Measurements from ENCODE around the gene RNF151.
A peak's percentile ranks its signal among the peaks of the same experiment; 100 is the strongest.
"Not testable (repeated sequence)": the region's sequence is repeated elsewhere in the genome, so short reads cannot be mapped to it uniquely, and the experiment has no call there.

RNF151 gene

GRCh38 chr16:1966460-1966859 lies at the start of gene RNF151:
TSS of gene RNF151 (plus strand) at chr16:1966856. CDS start at chr16:1966882, 26 bp downstream.
- peak within 1 kb of the TSS; percentile 94 for H3K4me3 Mint-ChIP-seq
- H3K4me1 Mint-ChIP-seq, result peaks cover 49% of the 10 kb centered on the region
- ATAC-seq (replicated peaks; ENCODE audit: extremely low read depth, poor library complexity, severe bottlenecking) (no peak), DNase-seq (ENCODE audit: low spot score in 2 of 2) (no peak)
- H3K27ac Mint-ChIP-seq (ENCODE audit: low read depth), result peak within 1 kb of the TSS; percentile 99
- H3K9me3 Mint-ChIP-seq, result no peaks in the 10 kb centered on the region
- no peaks in the 10 kb centered on the region for H3K27me3 Mint-ChIP-seq
- H3K36me3 Mint-ChIP-seq (ENCODE audit: insufficient read depth), result peaks cover 44% of the 10 kb centered on the region

DNA sequence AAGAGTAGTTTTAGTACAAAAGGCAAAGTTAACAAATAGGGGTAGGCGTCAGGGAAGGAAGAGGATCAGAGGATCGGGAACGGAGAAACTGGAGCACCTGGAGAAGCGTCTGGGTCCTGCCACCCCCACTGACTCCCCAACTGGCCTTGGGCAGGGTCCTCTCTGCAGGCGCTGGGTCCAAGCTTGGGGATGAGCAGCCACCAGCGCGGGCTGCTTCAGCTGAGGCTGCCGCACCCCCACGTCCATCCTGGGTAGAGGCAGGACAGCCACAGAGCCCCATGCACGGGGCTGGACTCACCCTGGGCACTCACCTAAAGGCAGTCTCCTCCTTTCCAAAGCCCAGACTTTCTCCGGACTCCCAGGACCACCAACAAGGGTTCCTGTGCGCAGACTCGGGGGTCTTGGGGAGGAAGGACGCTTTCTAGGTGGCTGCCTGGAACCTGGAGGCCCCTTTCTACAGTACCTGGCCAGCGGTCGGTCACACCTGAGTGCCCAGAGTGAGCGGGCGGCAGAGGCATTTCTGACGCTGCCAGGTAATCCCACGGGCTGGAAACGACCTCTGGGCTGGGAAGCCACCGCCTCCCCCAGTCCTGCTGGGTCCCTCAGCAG lies 49.5 kb upstream of the RNF151 start:
- Mint-ChIP-seq H3K4me3 (no peak overlapping the region), H3K4me1 (no peaks in the 10 kb centered on the region), H3K9me3 (no peaks in the 10 kb centered on the region), H3K27ac (ENCODE audit: low read depth) (no peak overlapping the region), H3K36me3 (ENCODE audit: insufficient read depth) (peaks cover 4% of the 10 kb centered on the region), H3K27me3 (peaks cover 52% of the 10 kb centered on the region)
- DNase-seq (ENCODE audit: low spot score in 2 of 2) (no peak), ATAC-seq (replicated peaks; ENCODE audit: extremely low read depth, poor library complexity, severe bottlenecking) (no peak)

DNA sequence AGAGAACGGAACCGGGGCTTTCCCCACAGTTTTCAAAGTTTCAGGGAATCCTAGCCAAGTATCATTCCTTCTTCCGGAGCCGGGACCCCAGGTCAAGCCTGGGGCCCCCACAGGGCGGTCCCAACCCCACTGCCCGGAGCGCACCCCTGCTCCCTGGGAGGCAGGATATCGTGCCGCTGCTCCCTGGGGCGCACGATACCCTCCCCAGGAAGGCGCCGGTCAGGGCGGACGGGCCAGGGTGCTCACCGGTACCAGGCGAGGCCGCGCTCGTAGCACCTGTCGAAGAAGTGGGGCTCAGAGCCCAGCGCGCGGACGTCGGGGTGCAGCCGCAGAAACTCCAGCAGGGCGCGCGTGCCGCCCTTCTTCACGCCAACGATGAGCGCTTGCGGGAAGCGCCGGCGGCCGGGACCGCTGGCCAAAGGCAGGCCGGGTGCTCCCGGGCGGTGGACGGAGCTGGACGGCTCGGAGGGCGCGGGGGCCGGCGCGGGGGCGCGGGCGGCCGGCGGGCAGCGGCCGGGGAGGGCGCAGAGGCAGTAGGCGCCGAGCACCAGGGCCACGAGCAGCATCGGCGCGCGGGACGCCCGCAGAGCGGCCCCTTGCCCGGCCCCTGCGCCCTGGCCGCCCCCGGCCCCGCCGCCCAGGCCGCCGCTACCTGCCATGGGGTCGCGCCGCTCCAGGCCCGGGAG lies 48.8 kb upstream of the RNF151 start:
- ATAC-seq (replicated peaks; ENCODE audit: extremely low read depth, poor library complexity, severe bottlenecking) (no peak), DNase-seq (ENCODE audit: low spot score in 2 of 2) (no peak)
- Mint-ChIP-seq H3K4me1 (no peaks in the 10 kb centered on the region), H3K9me3 (no peaks in the 10 kb centered on the region), H3K36me3 (ENCODE audit: insufficient read depth) (peaks cover 4% of the 10 kb centered on the region), H3K27ac (ENCODE audit: low read depth) (no peak overlapping the region), H3K27me3 (peaks cover 59% of the 10 kb centered on the region), H3K4me3 (no peak overlapping the region)

DNA sequence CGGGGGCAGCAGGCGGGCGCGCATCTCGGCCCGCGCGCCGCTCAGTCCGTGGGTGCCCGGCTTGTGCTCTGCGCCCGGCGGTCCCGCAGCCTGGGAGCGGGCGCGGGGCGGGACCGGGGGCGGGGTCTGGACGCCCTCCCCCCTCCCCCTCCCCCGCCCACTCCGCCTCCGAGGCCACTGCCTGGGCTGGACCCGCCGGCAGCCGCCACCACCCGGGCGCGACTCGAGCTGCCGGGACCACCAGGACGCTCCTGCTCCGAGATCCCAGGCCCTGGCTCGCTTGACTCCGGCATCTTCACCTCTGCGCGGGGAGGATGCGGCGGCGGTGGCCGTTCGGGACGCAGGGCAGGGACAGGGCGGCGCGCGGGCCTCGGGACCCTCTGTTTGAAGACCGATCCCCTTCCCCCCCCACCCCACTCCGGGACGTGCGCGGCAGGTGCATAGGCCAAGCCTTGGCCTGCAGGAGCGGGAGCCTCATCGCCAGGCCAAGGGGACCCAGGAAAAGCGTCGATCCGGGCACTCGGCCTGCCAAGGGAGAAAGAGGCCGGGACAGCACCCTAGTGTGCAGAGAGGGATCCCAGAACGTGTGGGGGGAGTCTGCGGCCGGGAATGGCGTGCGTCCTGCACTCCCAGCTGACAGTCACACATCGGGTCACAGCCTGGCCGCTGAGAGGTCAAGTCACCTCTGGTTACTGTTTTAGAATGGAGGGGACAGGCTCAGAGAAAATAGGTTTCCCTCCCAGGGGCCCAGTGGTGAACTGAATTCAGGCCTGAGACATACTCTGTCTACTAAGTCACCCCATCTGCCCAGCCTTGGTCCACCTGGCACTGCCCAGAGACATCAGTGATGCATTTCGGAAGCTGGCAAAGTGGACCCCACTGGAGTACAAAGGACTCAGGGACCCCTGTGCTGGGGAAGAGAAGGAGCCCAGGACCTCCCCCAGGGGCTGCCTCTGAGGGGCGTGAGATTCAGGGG lies 48.0 kb upstream of the RNF151 start, which contains the start of gene HS3ST6:
TSS of gene HS3ST6 (minus strand) at position 65 of the 976 bp plus-strand sequence. CDS start 92 bp downstream, outside the sequence.
- Mint-ChIP-seq H3K4me1 (no peaks in the 10 kb centered on the region), H3K36me3 (ENCODE audit: insufficient read depth) (peaks cover 4% of the 10 kb centered on the region), H3K27me3 (peaks cover 67% of the 10 kb centered on the region), H3K9me3 (no peaks in the 10 kb centered on the region), H3K27ac (ENCODE audit: low read depth) (no peak within 1 kb of the TSS), H3K4me3 (no peak within 1 kb of the TSS)
- no peak for DNase-seq (ENCODE audit: low spot score in 2 of 2)
- no peak for ATAC-seq (replicated peaks; ENCODE audit: extremely low read depth, poor library complexity, severe bottlenecking)

- Mint-ChIP-seq H3K27ac (ENCODE audit: low read depth) (no peak overlapping the region), H3K4me3 (no peak overlapping the region), H3K9me3 (no peaks in the 10 kb centered on the region), H3K4me1 (no peaks in the 10 kb centered on the region), H3K27me3 (peaks cover 74% of the 10 kb centered on the region), H3K36me3 (ENCODE audit: insufficient read depth) (peaks cover 5% of the 10 kb centered on the region)
- ATAC-seq (replicated peaks; ENCODE audit: extremely low read depth, poor library complexity, severe bottlenecking) (no peak), DNase-seq (ENCODE audit: low spot score in 2 of 2) (no peak)
Observed at GRCh38 chr16:1919327-1919998, 47.2 kb upstream of the RNF151 start.

- H3K4me1 Mint-ChIP-seq; ATAC-seq (replicated peaks; ENCODE audit: extremely low read depth, poor library complexity, severe bottlenecking); H3K4me3 Mint-ChIP-seq; H3K27ac Mint-ChIP-seq (ENCODE audit: low read depth); H3K36me3 Mint-ChIP-seq (ENCODE audit: insufficient read depth); DNase-seq (ENCODE audit: low spot score in 2 of 2); H3K9me3 Mint-ChIP-seq: not testable (repeated sequence)
- peaks cover 74% of the 10 kb centered on the region for H3K27me3 Mint-ChIP-seq
Observed at GRCh38 chr16:1920122-1920521, 46.5 kb upstream of the RNF151 start.

GRCh38 chr16:1920727-1921171 lies 45.9 kb upstream of the RNF151 start:
- H3K36me3 Mint-ChIP-seq (ENCODE audit: insufficient read depth), result peaks cover 5% of the 10 kb centered on the region
- ATAC-seq (replicated peaks; ENCODE audit: extremely low read depth, poor library complexity, severe bottlenecking), result no peak
- H3K27me3 Mint-ChIP-seq, result peaks cover 68% of the 10 kb centered on the region
- DNase-seq (ENCODE audit: low spot score in 2 of 2), result no peak
- H3K4me1 Mint-ChIP-seq, result no peaks in the 10 kb centered on the region
- H3K4me3 Mint-ChIP-seq, result no peak overlapping the region
- H3K27ac Mint-ChIP-seq (ENCODE audit: low read depth), result no peak overlapping the region
- no peaks in the 10 kb centered on the region for H3K9me3 Mint-ChIP-seq

DNA sequence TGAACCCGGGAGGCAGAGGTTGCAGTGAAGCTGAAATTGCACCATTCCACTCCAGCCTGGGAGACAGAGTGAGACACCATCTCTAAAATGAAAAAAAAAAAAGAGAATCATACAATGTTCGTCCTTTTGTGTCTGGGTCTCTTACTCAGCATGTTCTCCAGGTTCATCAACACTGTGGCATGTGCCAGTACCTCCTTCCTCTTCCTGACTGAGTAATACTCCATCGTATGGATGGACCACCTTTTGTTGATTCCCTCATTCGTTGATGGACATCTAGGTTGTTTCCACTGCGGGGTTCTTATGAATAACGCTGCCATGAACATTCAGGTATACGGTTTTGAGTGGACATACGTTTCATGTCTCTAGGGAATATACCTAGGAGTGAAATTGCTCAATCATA lies 44.3 kb upstream of the RNF151 start:
- H3K9me3 Mint-ChIP-seq, result no peaks in the 10 kb centered on the region
- H3K4me3 Mint-ChIP-seq, result no peak overlapping the region
- peaks cover 52% of the 10 kb centered on the region for H3K27me3 Mint-ChIP-seq
- DNase-seq (ENCODE audit: low spot score in 2 of 2), result no peak
- no peak for ATAC-seq (replicated peaks; ENCODE audit: extremely low read depth, poor library complexity, severe bottlenecking)
- peaks cover 5% of the 10 kb centered on the region for H3K36me3 Mint-ChIP-seq (ENCODE audit: insufficient read depth)
- H3K4me1 Mint-ChIP-seq, result no peaks in the 10 kb centered on the region
- no peak overlapping the region for H3K27ac Mint-ChIP-seq (ENCODE audit: low read depth)

DNA sequence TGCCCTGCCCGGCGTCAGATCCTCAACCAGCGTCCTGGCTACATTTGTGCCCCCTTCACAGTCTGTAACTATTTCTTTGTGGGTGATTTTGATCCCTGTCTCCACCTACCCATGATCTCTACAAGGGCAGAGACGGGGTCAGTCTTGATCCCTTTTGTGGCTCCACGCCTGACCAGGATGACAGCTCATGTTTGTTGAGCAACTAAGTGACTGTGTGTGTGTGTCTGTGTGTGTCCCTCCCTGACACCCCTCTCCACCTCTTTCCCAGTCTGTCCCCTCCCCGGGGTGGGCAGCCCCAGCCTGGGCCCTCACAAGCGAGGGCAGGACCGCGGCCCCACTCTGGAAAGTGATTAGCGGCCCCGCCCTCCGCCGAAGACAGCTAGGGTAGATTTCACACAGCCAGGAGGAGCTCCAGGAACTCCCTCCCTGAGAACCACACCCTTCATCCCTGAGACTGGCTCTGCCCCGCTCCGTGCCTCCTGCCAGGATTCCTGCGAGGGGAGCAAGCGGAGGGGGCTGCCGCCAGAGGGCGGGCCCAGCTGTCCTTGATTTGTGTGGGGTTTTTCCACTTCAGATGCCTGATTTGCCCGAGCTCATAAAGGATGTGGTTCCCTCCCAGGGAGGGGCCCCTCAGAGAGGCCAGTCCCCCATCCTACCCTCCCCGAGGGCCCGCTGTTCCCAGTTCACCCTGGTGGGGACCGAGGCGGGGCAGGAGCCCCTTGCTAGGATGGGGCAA lies 43.2 kb upstream of the RNF151 start:
- no peak for DNase-seq (ENCODE audit: low spot score in 2 of 2)
- H3K27me3 Mint-ChIP-seq, result peaks cover 51% of the 10 kb centered on the region
- H3K36me3 Mint-ChIP-seq (ENCODE audit: insufficient read depth), result peaks cover 8% of the 10 kb centered on the region
- H3K27ac Mint-ChIP-seq (ENCODE audit: low read depth), result no peak overlapping the region
- no peaks in the 10 kb centered on the region for H3K4me1 Mint-ChIP-seq
- H3K4me3 Mint-ChIP-seq, result no peak overlapping the region
- H3K9me3 Mint-ChIP-seq, result no peaks in the 10 kb centered on the region
- ATAC-seq (replicated peaks; ENCODE audit: extremely low read depth, poor library complexity, severe bottlenecking), result no peak

- Mint-ChIP-seq H3K27ac (ENCODE audit: low read depth) (no peak overlapping the region), H3K4me1 (no peaks in the 10 kb centered on the region), H3K9me3 (no peaks in the 10 kb centered on the region), H3K4me3 (no peak overlapping the region), H3K27me3 (peaks cover 51% of the 10 kb centered on the region), H3K36me3 (ENCODE audit: insufficient read depth) (peaks cover 10% of the 10 kb centered on the region)
- DNase-seq (ENCODE audit: low spot score in 2 of 2) (no peak), ATAC-seq (replicated peaks; ENCODE audit: extremely low read depth, poor library complexity, severe bottlenecking) (no peak)
Observed at GRCh38 chr16:1924095-1924494, 42.6 kb upstream of the RNF151 start.

- Mint-ChIP-seq H3K36me3 (ENCODE audit: insufficient read depth) (peaks cover 13% of the 10 kb centered on the region), H3K27ac (ENCODE audit: low read depth) (no peak overlapping the region), H3K27me3 (peaks cover 38% of the 10 kb centered on the region), H3K9me3 (no peaks in the 10 kb centered on the region), H3K4me3 (no peak overlapping the region), H3K4me1 (no peaks in the 10 kb centered on the region)
- no peak for DNase-seq (ENCODE audit: low spot score in 2 of 2)
- no peak for ATAC-seq (replicated peaks; ENCODE audit: extremely low read depth, poor library complexity, severe bottlenecking)
Observed at GRCh38 chr16:1926271-1926670, 40.4 kb upstream of the RNF151 start.
